Measurements from ENCODE around the gene LCN15. TPM values are rescaled to one million over a fixed set of nuclear protein-coding genes. Genes with fewer than 3 reads are reported as not detected.

The LCN15 gene
- total RNA-seq, 4 donors from 2014 or later: not detected

- no peak for DNase-seq (ENCODE audit: low spot score in 2 of 2)
- Histone ChIP-seq H3K27ac (peak overlapping the region in 1 of 4 donors; percentile 2), H3K4me3 (peak overlapping the region in 1 of 4 donors; percentile 35), H3K9me3 (no peaks in the 10 kb centered on the region), H3K4me1 (peaks cover 0 to 49% (median 16%) of the 10 kb centered on the region in 4 donors), H3K36me3 (no peaks in the 10 kb centered on the region), H3K27me3 (peaks cover 0 to 39% of the 10 kb centered on the region in 2 donors)
- TF ChIP-seq EP300 (IDR thresholded peaks at IDR 0.05): no peak
- TF ChIP-seq CTCF (IDR thresholded peaks at IDR 0.05): no peak
- no peak for TF ChIP-seq POLR2A (IDR thresholded peaks at IDR 0.05)
- WGBS, 2 donors: 76 to 88% methylated on average over 14 to 17 of the region's 23 CpGs
Observed at GRCh38 chr9:136745389-136746154, 18.7 kb downstream of the LCN15 start.

DNA sequence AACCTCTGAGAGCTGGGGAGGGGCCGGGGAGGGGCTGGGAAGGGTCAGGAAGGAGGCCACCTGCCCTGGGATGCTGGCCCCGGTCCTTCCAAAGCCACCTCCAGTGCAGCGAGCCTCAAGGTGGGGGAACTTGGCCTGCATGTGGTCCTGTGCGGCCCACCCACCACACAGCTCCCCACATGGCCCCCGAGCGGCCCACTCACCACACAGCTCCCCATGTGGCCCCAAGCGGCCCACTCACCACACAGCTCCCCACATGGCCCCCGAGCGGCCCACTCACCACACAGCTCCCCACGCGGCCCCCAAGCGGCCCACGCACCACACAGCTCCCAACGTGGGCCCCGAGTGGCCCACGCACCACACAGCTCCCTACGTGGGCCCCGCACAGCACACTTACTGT lies 19.5 kb downstream of the LCN15 start:
- TF ChIP-seq POLR2A (IDR thresholded peaks at IDR 0.05) (no peak), CTCF (IDR thresholded peaks at IDR 0.05) (no peak), EP300 (IDR thresholded peaks at IDR 0.05) (no peak)
- Histone ChIP-seq H3K27me3 (peaks cover 0 to 44% of the 10 kb centered on the region in 2 donors), H3K4me3 (peak overlapping the region in 1 of 4 donors; percentile 35), H3K27ac (no peak overlapping the region), H3K4me1 (peaks cover 0 to 49% (median 16%) of the 10 kb centered on the region in 4 donors), H3K36me3 (no peaks in the 10 kb centered on the region), H3K9me3 (no peaks in the 10 kb centered on the region)
- WGBS, 2 donors: 58 to 81% methylated on average over 2 to 14 of the region's 18 CpGs
- no peak for DNase-seq (ENCODE audit: low spot score in 2 of 2)

GRCh38 chr9:136743639-136744211 lies 20.6 kb downstream of the LCN15 start:
- Histone ChIP-seq H3K27me3 (peaks cover 0 to 44% of the 10 kb centered on the region in 2 donors), H3K4me1 (peaks cover 0 to 40% (median 12%) of the 10 kb centered on the region in 4 donors), H3K36me3 (no peaks in the 10 kb centered on the region), H3K27ac (no peak overlapping the region), H3K4me3 (peak overlapping the region in 1 of 4 donors; percentile 35), H3K9me3 (no peaks in the 10 kb centered on the region)
- DNase-seq (ENCODE audit: low spot score in 2 of 2): no peak
- whole genome bisulfite sequencing, 2 donors: 72 to 76% methylated on average over 14 to 15 of the region's 16 CpGs
- no peak for TF ChIP-seq POLR2A (IDR thresholded peaks at IDR 0.05)

DNA sequence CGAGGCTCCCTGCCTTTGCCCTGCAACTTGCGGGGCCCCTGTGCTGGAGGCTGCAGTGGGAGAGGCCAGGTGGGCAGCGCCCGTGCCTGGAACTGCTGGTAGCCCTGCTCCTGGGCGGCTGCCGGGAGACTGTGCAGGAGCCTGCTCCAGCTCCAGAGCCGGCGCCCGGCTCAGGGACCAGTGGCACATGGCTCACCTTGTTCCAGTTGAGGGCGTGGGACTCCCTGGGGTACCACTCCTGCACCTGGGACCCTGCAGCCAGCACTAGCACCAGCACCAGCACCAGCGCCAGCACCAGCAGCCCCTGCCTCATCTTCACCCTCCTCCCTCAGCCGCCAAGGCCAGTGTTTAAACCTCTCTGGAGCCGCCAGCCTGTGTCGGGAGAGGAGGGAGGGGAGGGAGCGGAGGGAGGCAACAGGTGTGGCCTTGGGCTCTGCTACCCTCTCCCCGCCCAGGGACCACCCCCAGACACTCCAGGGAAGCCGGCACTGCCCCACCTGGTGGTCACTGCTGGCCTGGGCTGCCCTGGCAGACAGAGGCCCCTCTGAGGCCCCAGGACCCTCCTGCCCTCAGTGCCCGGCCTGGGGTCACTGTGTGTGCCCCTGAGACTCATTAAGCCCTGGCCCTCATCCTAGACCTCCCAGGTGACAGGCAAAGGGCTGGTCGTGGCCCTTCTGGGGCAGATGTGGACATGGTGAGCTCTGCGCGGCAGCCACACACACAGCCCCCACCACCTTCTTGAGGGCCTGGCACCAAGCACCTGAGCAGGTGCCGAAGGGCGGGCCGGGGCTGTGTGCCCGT lies 21.5 kb downstream of the LCN15 start, which contains the start of gene LCN10:
Gene LCN10, minus strand, starts transcription at position 350 of the 801 bp plus-strand sequence. Its CDS starts 37 bp downstream, at position 313.
- WGBS, 2 donors: 54 to 58% methylated on average over 13 to 15 of the region's 25 CpGs
- peaks cover 0 to 31% (median 12%) of the 10 kb centered on the region in 4 donors for H3K4me1 ChIP-seq
- H3K4me3 ChIP-seq: peak within 1 kb of the TSS in 2 of 4 donors; percentile 35 to 38
- no peaks in the 10 kb centered on the region for H3K9me3 ChIP-seq
- peak within 1 kb of the TSS in 2 of 4 donors; percentile 3 to 16 for H3K27ac ChIP-seq
- no peak for TF ChIP-seq EP300 (IDR thresholded peaks at IDR 0.05)
- TF ChIP-seq CTCF (IDR thresholded peaks at IDR 0.05): no peak
- TF ChIP-seq POLR2A (IDR thresholded peaks at IDR 0.05): no peak
- no peaks in the 10 kb centered on the region for H3K36me3 ChIP-seq
- DNase-seq (ENCODE audit: low spot score in 2 of 2): no peak
- H3K27me3 ChIP-seq: peaks cover 0 to 44% of the 10 kb centered on the region in 2 donors

GRCh38 chr9:136741883-136742571 lies 22.3 kb downstream of the LCN15 start:
- H3K4me3 ChIP-seq: peak overlapping the region in 2 of 4 donors; percentile 35 to 38
- WGBS, 2 donors: 23 to 25% methylated on average over 19 to 31 of the region's 32 CpGs
- peak overlapping the region in 2 of 4 donors; percentile 3 to 16 for H3K27ac ChIP-seq

More at GRCh38 chr9:136741883-136742571, 22.3 kb downstream of the LCN15 start:
- TF ChIP-seq CTCF (IDR thresholded peaks at IDR 0.05) (no peak), EP300 (IDR thresholded peaks at IDR 0.05) (no peak), POLR2A (IDR thresholded peaks at IDR 0.05) (no peak)
- Histone ChIP-seq H3K36me3 (no peaks in the 10 kb centered on the region), H3K9me3 (no peaks in the 10 kb centered on the region), H3K4me1 (peaks cover 0 to 31% (median 12%) of the 10 kb centered on the region in 4 donors), H3K27me3 (peaks cover 0 to 44% of the 10 kb centered on the region in 2 donors)
- no peak for DNase-seq (ENCODE audit: low spot score in 2 of 2)

Data from tibial nerve (tissue), 4 donors.